NB4 (cell line): ENCODE measurements around the gene SMAD7.
A peak's percentile ranks its signal among the peaks of the same experiment; 100 is the strongest.

ENCODE experiments used
- CTCF ChIP-seq: IDR thresholded peaks from one replicate; pipeline ENCODE4 v1.5.1; 2012; ENCODE audit warnings: low read depth, low read length
- MAX ChIP-seq: IDR thresholded peaks from 2 replicates; pipeline ENCODE4 v1.6.1; 2011; ENCODE audit warnings: low read depth, low read length
- MYC ChIP-seq: IDR thresholded peaks from 2 replicates; pipeline ENCODE4 v1.6.1; 2011; ENCODE audit warnings: low read depth, low read length
- POLR2A ChIP-seq: IDR thresholded peaks from 2 replicates; pipeline ENCODE4 v1.6.1; 2011; ENCODE audit warnings: mild to moderate bottlenecking; ENCODE audit not compliant: insufficient read length; ENCODE audit errors: extremely low read depth

GRCh38 chr18:48952287-48953103 is 1.7 kb upstream of the SMAD7 start:
- TF ChIP-seq CTCF (no peak), MAX (no peak), POLR2A (peak; percentile 34), MYC (no peak)
